PC-9 (cell line): ENCODE data around the gene DUSP18.

ENCODE experiments used
- CTCF ChIP-seq: fragments of 200-600 bp; sonication (generic); conservative IDR thresholded peaks from 2 replicates; pipeline ENCODE4 v1.6.1; 2017; ENCODE audit warnings: mixed run types, antibody characterized with exemption, mild to moderate bottlenecking, moderate library complexity
- EZH2 ChIP-seq: fragments of 200-600 bp; sonication (generic); IDR thresholded peaks from 2 replicates; pipeline ENCODE4 v1.8.0; 2017; ENCODE audit warnings: antibody characterized with exemption, low read depth

- TF ChIP-seq CTCF (no peak), EZH2 (no peak)
Measured at GRCh38 chr22:30697975-30698374, 30.3 kb upstream of the DUSP18 start.
